CD4-positive, alpha-beta T cell (primary cell): Measurements from ENCODE around the gene AVEN. TPM values are rescaled to one million over a fixed set of nuclear protein-coding genes. Genes with fewer than 3 reads are reported as not detected.

Experiments
- ATAC-seq: fragments of 200-7000 bp; cut with Tn5 transposase; one replicate; pipeline ENCODE4 v1.10.0; 2022; ENCODE audit warnings: mild to moderate bottlenecking; ENCODE audit not compliant: poor library complexity
- CTCF ChIA-PET: fragments of 350-600 bp; sonication (Branson Sonifier 250); formaldehyde crosslinking; loops from one replicate; lab custom pipeline; 2021; ENCODE audit warnings: antibody characterized with exemption, inconsistent platforms; lab: Charles Lee
- POLR2A ChIA-PET: fragments of 350-600 bp; sonication (Branson Sonifier 250); formaldehyde crosslinking; loops from one replicate; lab custom pipeline; 2021; ENCODE audit warnings: antibody characterized with exemption, inconsistent platforms; lab: Charles Lee
- DNase-seq, 14 experiments: peaks; one replicate each; pipeline ENCODE4 v3.0.0-alpha.2; 2013 to 2020; ENCODE audit warnings: mixed read lengths in 2 of 14
- H3K27ac ChIP-seq, 2 donors: one replicate each; pipeline versions ENCODE4 v1.5.1 to v1.7.0; 2013; ENCODE audit warnings: low read length in 2 of 2, low read depth in 1 of 2, mild to moderate bottlenecking in 1 of 2
- H3K27me3 ChIP-seq, 2 experiments: 1 replicate in 1 of 2; 2 replicates in 1 of 2; pipeline versions ENCODE4 v1.6.1 to v1.7.0; 2013; ENCODE audit warnings: low read length in 2 of 2, control low read depth in 1 of 2, mild to moderate bottlenecking in 1 of 2, moderate library complexity in 1 of 2; ENCODE audit not compliant: insufficient read depth in 2 of 2, control insufficient read depth in 1 of 2
- H3K36me3 ChIP-seq: one replicate; pipeline ENCODE4 v1.6.1; 2013; ENCODE audit warnings: low read length, control low read depth; ENCODE audit not compliant: insufficient read depth
- H3K4me1 ChIP-seq: one replicate; pipeline ENCODE4 v1.6.1; 2013; ENCODE audit warnings: low read length, control low read depth; ENCODE audit not compliant: insufficient read depth
- H3K4me3 ChIP-seq: one replicate; pipeline ENCODE4 v1.5.1; 2013; ENCODE audit warnings: mild to moderate bottlenecking, low read length, moderate library complexity
- H3K9me3 ChIP-seq, 2 experiments: 1 replicate in 1 of 2; 2 replicates in 1 of 2; pipeline versions ENCODE4 v1.6.1 to v1.7.0; 2013; ENCODE audit warnings: low read length in 2 of 2, mild to moderate bottlenecking in 2 of 2, control low read depth in 1 of 2, moderate library complexity in 1 of 2; ENCODE audit not compliant: control insufficient read depth in 1 of 2, insufficient read depth in 1 of 2
- H3K27ac Mint-ChIP-seq: one replicate; pipeline ENCODE4 v1.8.0; 2020; ENCODE audit warnings: mixed read lengths
- H3K27me3 Mint-ChIP-seq: one replicate; pipeline ENCODE4 v1.8.0; 2021; ENCODE audit warnings: mixed read lengths
- H3K36me3 Mint-ChIP-seq: one replicate; pipeline ENCODE4 v1.8.0; 2021; ENCODE audit warnings: low read depth, mixed read lengths
- H3K4me1 Mint-ChIP-seq: one replicate; pipeline ENCODE4 v1.8.0; 2021; ENCODE audit warnings: low read depth, mixed read lengths
- H3K4me3 Mint-ChIP-seq: one replicate; pipeline ENCODE4 v1.8.0; 2020; ENCODE audit warnings: mild to moderate bottlenecking, mixed read lengths
- H3K9me3 Mint-ChIP-seq: one replicate; pipeline ENCODE4 v1.8.0; 2020; ENCODE audit warnings: mixed read lengths
- CTCF ChIP-seq: fragments of 200-600 bp; IDR thresholded peaks from one replicate; pipeline ENCODE4 v1.8.0; 2022; ENCODE audit warnings: antibody characterized with exemption, mild to moderate bottlenecking
- intact Hi-C, 2 experiments: fragments of 100-400 bp; cut with DNase I in 1 of 2; cut with micrococcal nuclease in 1 of 2; formaldehyde crosslinking; loops; one replicate each; pipeline versions ENCODE4 v1.15.1 to v1.9.0; 2023 to 2025; cut with DNase I, micrococcal nuclease
- total RNA-seq, 174 experiments: library from RNA in 2 of 174; stranded (reverse) in 2 of 174; gene quantifications; one replicate each; pipeline ENCODE4 v1.2.3 and lab custom pipeline; 2021 to 2026

The AVEN gene
- total RNA-seq, 2 experiments from 2014 or later, result 4.5 to 4.9 TPM

GRCh38 chr15:33980159-33980558 is 58.8 kb downstream of the AVEN start:
- Histone ChIP-seq H3K4me1 (no peaks in the 10 kb centered on the region), H3K36me3 (no peaks in the 10 kb centered on the region), H3K27ac (no peak overlapping the region), H3K4me3 (no peak overlapping the region), H3K9me3 (no peaks in the 10 kb centered on the region), H3K27me3 (no peaks in the 10 kb centered on the region)
- no peak for DNase-seq
- ChIA-PET POLR2A (no interaction called here), CTCF (no interaction called here)
- no peaks in the 10 kb centered on the region for H3K27me3 Mint-ChIP-seq
- ATAC-seq, result no peak
- no peaks in the 10 kb centered on the region for H3K9me3 Mint-ChIP-seq
- H3K4me3 Mint-ChIP-seq, result no peak overlapping the region
- no peak overlapping the region for H3K27ac Mint-ChIP-seq
- intact Hi-C loops, result no loop called here
- no peak for TF ChIP-seq CTCF
- no peaks in the 10 kb centered on the region for H3K4me1 Mint-ChIP-seq
- H3K36me3 Mint-ChIP-seq, result no peaks in the 10 kb centered on the region

- intact Hi-C loops, result loop anchor here in 1 of 2 experiments (10.0 kb wide), 1 partner anchor 60 kb away; the partner anchor contains the start of gene AVEN
- Mint-ChIP-seq H3K36me3 (no peaks in the 10 kb centered on the region), H3K9me3 (no peaks in the 10 kb centered on the region), H3K4me3 (no peak overlapping the region), H3K27ac (no peak overlapping the region), H3K27me3 (no peaks in the 10 kb centered on the region), H3K4me1 (no peaks in the 10 kb centered on the region)
- no peaks in the 10 kb centered on the region for H3K4me1 ChIP-seq
- no peak overlapping the region for H3K4me3 ChIP-seq
- ATAC-seq, result no peak
- H3K36me3 ChIP-seq, result no peaks in the 10 kb centered on the region
- ChIA-PET CTCF (no interaction called here), POLR2A (no interaction called here)
- no peaks in the 10 kb centered on the region for H3K27me3 ChIP-seq
- no peak for DNase-seq
- no peak for TF ChIP-seq CTCF
- no peak overlapping the region for H3K27ac ChIP-seq
- no peaks in the 10 kb centered on the region for H3K9me3 ChIP-seq
These were observed 63.9 kb downstream of the AVEN start for GRCh38 chr15:33975022-33975565.

GRCh38 chr15:33971811-33972210 is 67.2 kb downstream of the AVEN start:
- no peak overlapping the region for H3K4me3 ChIP-seq
- CTCF ChIA-PET, result no interaction called here
- Mint-ChIP-seq H3K36me3 (no peaks in the 10 kb centered on the region), H3K9me3 (no peaks in the 10 kb centered on the region), H3K27ac (no peak overlapping the region), H3K4me3 (no peak overlapping the region), H3K4me1 (no peaks in the 10 kb centered on the region), H3K27me3 (no peaks in the 10 kb centered on the region)
- DNase-seq (no peak), ATAC-seq (no peak)
- no peaks in the 10 kb centered on the region for H3K27me3 ChIP-seq
- H3K4me1 ChIP-seq, result no peaks in the 10 kb centered on the region
- intact Hi-C loops, result loop anchor here in 1 of 2 experiments (10.0 kb wide), 1 partner anchor 63 kb away; the partner anchor contains the start of gene AVEN
- no peaks in the 10 kb centered on the region for H3K9me3 ChIP-seq
- POLR2A ChIA-PET, result interaction anchor here (0.7 kb wide), 1 partner anchor 330 kb away, joined by 3 read pairs; no protein-coding TSS in a partner anchor
- no peak for TF ChIP-seq CTCF
- no peak overlapping the region for H3K27ac ChIP-seq
- no peaks in the 10 kb centered on the region for H3K36me3 ChIP-seq
